ENCODE results near the gene SAE1. TPM values are rescaled to one million over a fixed set of nuclear protein-coding genes. Genes with fewer than 3 reads are reported as not detected.

The SAE1 gene
- total RNA-seq, 2 donors from 2014 or later = 48.4 to 73.0 TPM

- intact Hi-C loops (cut with DNase I) = no loop called here
- WGBS = 0% methylated on average over 24 of the region's 24 CpGs
- H3K4me1 ChIP-seq (replicated peaks) = no peaks in the 10 kb centered on the region
- H3K4me3 ChIP-seq = peak overlapping the region; percentile 79 to 95
- peak overlapping the region; percentile 100 for H3K27ac ChIP-seq
- TF ChIP-seq POLR2A (IDR thresholded peaks at IDR 0.05) = no peak
- no peak for TF ChIP-seq CTCF (IDR thresholded peaks at IDR 0.05)
- TF ChIP-seq POLR2AphosphoS5 (IDR thresholded peaks at IDR 0.05) = no peak
- H3K36me3 ChIP-seq = no peaks in the 10 kb centered on the region
- H3K27me3 ChIP-seq (replicated peaks; ENCODE audit: insufficient read depth) = no peaks in the 10 kb centered on the region
- no peak for DNase-seq (ENCODE audit: low spot score)
- no peaks in the 10 kb centered on the region for H3K9me3 ChIP-seq
These were observed 18.9 kb upstream of the SAE1 start for GRCh38 chr19:47111682-47112165.

- H3K4me3 ChIP-seq = peak overlapping the region; percentile 79 to 95
- H3K36me3 ChIP-seq = no peaks in the 10 kb centered on the region
- intact Hi-C loops (cut with DNase I) = no loop called here
- no peaks in the 10 kb centered on the region for H3K9me3 ChIP-seq
- WGBS = under 1% methylated on average over 70 of the region's 85 CpGs
- H3K4me1 ChIP-seq (replicated peaks) = no peaks in the 10 kb centered on the region
- TF ChIP-seq POLR2A (IDR thresholded peaks at IDR 0.05) (peak; percentile 84), POLR2AphosphoS5 (IDR thresholded peaks at IDR 0.05) (peak; percentile 39), CTCF (IDR thresholded peaks at IDR 0.05) (no peak)
- H3K27me3 ChIP-seq (replicated peaks; ENCODE audit: insufficient read depth) = no peaks in the 10 kb centered on the region
- peak; percentile 85 for DNase-seq (ENCODE audit: low spot score)
- peak overlapping the region; percentile 100 for H3K27ac ChIP-seq
These were observed 18.3 kb upstream of the SAE1 start for GRCh38 chr19:47112166-47112996.

DNA sequence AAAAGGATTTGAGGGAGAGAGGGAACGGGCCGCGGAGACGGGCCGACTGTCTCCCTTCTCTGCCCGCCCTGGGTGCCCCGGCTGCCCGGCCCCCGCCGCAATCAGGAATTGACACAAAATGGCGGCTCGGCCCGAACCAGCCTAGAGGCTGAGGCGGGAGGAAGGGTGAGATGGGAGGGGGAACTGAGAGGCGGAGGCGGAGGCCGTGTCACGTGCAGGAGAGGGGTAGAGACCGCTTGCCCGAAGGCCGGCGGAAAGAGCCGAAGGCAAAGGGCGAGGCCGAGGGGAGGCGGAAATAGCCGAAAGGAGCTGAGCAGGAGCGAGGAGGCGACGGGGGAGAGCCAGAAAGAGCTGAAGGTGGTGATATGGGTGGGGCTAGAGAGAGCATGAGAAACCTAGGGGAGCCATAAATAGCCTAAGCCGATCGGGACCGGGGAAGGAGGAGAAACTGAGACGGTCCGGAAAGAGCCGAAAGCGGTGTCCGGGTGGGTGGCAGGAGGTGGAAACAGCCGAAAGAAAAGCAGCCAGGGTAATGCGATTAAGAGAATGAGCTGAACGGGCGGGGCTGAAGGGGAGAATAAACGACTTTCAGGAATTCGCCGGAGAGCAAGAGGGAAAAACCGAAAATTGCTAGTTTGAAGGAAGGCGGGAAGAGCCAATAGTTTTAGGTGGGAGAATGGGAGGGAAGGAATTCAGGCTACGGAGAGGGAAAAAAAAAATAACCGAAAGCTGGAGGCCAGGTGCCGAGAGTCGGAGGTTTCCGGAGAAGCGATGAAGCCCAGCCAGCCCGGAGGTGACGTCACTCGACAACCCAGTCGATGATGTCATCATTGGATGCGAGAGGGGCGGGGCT, 17.4 kb upstream of the SAE1 start, which contains the start of gene ZC3H4:
Gene ZC3H4, minus strand, starts transcription at position 780 of the 853 bp plus-strand sequence. CDS start 1,192 bp downstream, outside the sequence.
- Histone ChIP-seq H3K27me3 (replicated peaks; ENCODE audit: insufficient read depth) (no peaks in the 10 kb centered on the region), H3K27ac (peak within 1 kb of the TSS; percentile 100), H3K36me3 (no peaks in the 10 kb centered on the region), H3K9me3 (no peaks in the 10 kb centered on the region), H3K4me1 (replicated peaks) (no peaks in the 10 kb centered on the region), H3K4me3 (peak within 1 kb of the TSS; percentile 79 to 95)
- intact Hi-C loops (cut with DNase I) = no loop called here
- peak; percentile 99 for DNase-seq (ENCODE audit: low spot score)
- TF ChIP-seq POLR2A (IDR thresholded peaks at IDR 0.05) (peak; percentile 83), CTCF (IDR thresholded peaks at IDR 0.05) (peak in 1 of 4 experiments; percentile 1), POLR2AphosphoS5 (IDR thresholded peaks at IDR 0.05) (peak; percentile 98)
- WGBS = under 1% methylated on average over 59 of the region's 59 CpGs

GRCh38 chr19:47113850-47114651, 16.6 kb upstream of the SAE1 start:
- Histone ChIP-seq H3K27ac (peak overlapping the region; percentile 100), H3K4me1 (replicated peaks) (no peaks in the 10 kb centered on the region), H3K36me3 (no peaks in the 10 kb centered on the region), H3K4me3 (peak overlapping the region; percentile 79 to 95), H3K9me3 (no peaks in the 10 kb centered on the region), H3K27me3 (replicated peaks; ENCODE audit: insufficient read depth) (no peaks in the 10 kb centered on the region)
- WGBS = 34% methylated on average over 26 of the region's 26 CpGs
- intact Hi-C loops (cut with DNase I) = no loop called here
- no peak for DNase-seq (ENCODE audit: low spot score)
- TF ChIP-seq CTCF (IDR thresholded peaks at IDR 0.05) (no peak), POLR2A (IDR thresholded peaks at IDR 0.05) (no peak), POLR2AphosphoS5 (IDR thresholded peaks at IDR 0.05) (no peak)
